Common myeloid progenitor, CD34-positive (primary cell): Measurements from ENCODE around the gene TAL1.

Experiments
- CTCF ChIA-PET: fragments of 350-600 bp; sonication (Branson Sonifier 250); formaldehyde crosslinking; loops from one replicate; lab custom pipeline; 2021; ENCODE audit warnings: antibody characterized with exemption; lab: Charles Lee
- POLR2A ChIA-PET: fragments of 350-600 bp; sonication (Branson Sonifier 250); formaldehyde crosslinking; loops from one replicate; lab custom pipeline; 2021; ENCODE audit warnings: antibody characterized with exemption; lab: Charles Lee
- DNase-seq, 3 donors: peaks; one replicate each; pipeline versions ENCODE4 v3.0.0 to v3.0.0-alpha.2; 2013
- H3K27ac ChIP-seq, 2 experiments: 1 replicate in 1 of 2; 2 replicates in 1 of 2; pipeline ENCODE4 v1.7.0; 2013; ENCODE audit warnings: inconsistent platforms in 2 of 2, low read length in 2 of 2, mild to moderate bottlenecking in 2 of 2, low read depth in 1 of 2, moderate library complexity in 1 of 2; ENCODE audit not compliant: severe bottlenecking in 2 of 2, insufficient read depth in 1 of 2, poor library complexity in 1 of 2
- H3K27me3 ChIP-seq, 5 experiments: replicated peaks in 2 of 5; 1 replicate in 3 of 5; 2 replicates in 2 of 5; pipeline versions ENCODE4 v1.6.1 to v1.7.0; 2013; ENCODE audit warnings: low read length in 4 of 5, mild to moderate bottlenecking in 2 of 5, moderate library complexity in 2 of 5, inconsistent platforms in 1 of 5; ENCODE audit not compliant: insufficient read depth in 5 of 5, control insufficient read depth in 4 of 5
- H3K36me3 ChIP-seq, 4 experiments: 1 replicate in 2 of 4; 2 replicates in 2 of 4; pipeline versions ENCODE4 v1.6.1 to v1.7.0; 2013; ENCODE audit warnings: low read length in 3 of 4, control low read depth in 1 of 4, mild to moderate bottlenecking in 1 of 4; ENCODE audit not compliant: control insufficient read depth in 4 of 4, insufficient read depth in 4 of 4
- H3K4me1 ChIP-seq, 4 experiments: 1 replicate in 3 of 4; 2 replicates in 1 of 4; pipeline versions ENCODE4 v1.6.1 to v1.7.1; 2013; ENCODE audit warnings: low read length in 3 of 4, mild to moderate bottlenecking in 3 of 4, control low read depth in 1 of 4, inconsistent platforms in 1 of 4, moderate library complexity in 1 of 4; ENCODE audit not compliant: control insufficient read depth in 4 of 4, insufficient read depth in 4 of 4; ENCODE audit errors: control extremely low read depth in 1 of 4
- H3K4me3 ChIP-seq, 7 experiments: 1 replicate in 4 of 7; 2 replicates in 3 of 7; pipeline versions ENCODE4 v1.5.1 to v1.7.0; 2013; ENCODE audit warnings: mild to moderate bottlenecking in 7 of 7, low read length in 6 of 7, moderate library complexity in 6 of 7, inconsistent platforms in 2 of 7, low read depth in 2 of 7, control low read depth in 1 of 7; ENCODE audit not compliant: insufficient read depth in 4 of 7, control insufficient read depth in 1 of 7; ENCODE audit errors: extremely low read depth in 1 of 7
- H3K9me3 ChIP-seq, 5 experiments: 1 replicate in 4 of 5; 2 replicates in 1 of 5; pipeline versions ENCODE4 v1.6.1 to v1.7.1; 2013; ENCODE audit warnings: low read length in 4 of 5, mild to moderate bottlenecking in 2 of 5, inconsistent platforms in 1 of 5, low read depth in 1 of 5, moderate library complexity in 1 of 5; ENCODE audit not compliant: control insufficient read depth in 4 of 5, insufficient read depth in 2 of 5; ENCODE audit errors: control extremely low read depth in 1 of 5
- WGBS: methylation state at CpG from one replicate; pipeline ENCODE4 v1.1.5; 2013; ENCODE audit not compliant: insufficient coverage; 5-methylcytosine and 5-hydroxymethylcytosine counted together

The TAL1 gene

GRCh38 chr1:47174656-47175020 lies 57.4 kb downstream of the TAL1 start:
- ChIA-PET POLR2A (no interaction called here), CTCF (interaction anchor here (0.7 to 11.1 kb wide), 6 partner anchors 15 to 274 kb away, joined by 3 to 173 read pairs (median 4); partner anchors contain the start of gene PDZK1IP1)
- no peak overlapping the region for H3K4me3 ChIP-seq
- no peak for DNase-seq
- H3K9me3 ChIP-seq = no peaks in the 10 kb centered on the region
- peaks cover under 1 to 14% (median 8%) of the 10 kb centered on the region in 4 experiments for H3K4me1 ChIP-seq
- no peak overlapping the region for H3K27ac ChIP-seq
- H3K27me3 ChIP-seq = no peaks in the 10 kb centered on the region
- no peaks in the 10 kb centered on the region for H3K36me3 ChIP-seq

DNA sequence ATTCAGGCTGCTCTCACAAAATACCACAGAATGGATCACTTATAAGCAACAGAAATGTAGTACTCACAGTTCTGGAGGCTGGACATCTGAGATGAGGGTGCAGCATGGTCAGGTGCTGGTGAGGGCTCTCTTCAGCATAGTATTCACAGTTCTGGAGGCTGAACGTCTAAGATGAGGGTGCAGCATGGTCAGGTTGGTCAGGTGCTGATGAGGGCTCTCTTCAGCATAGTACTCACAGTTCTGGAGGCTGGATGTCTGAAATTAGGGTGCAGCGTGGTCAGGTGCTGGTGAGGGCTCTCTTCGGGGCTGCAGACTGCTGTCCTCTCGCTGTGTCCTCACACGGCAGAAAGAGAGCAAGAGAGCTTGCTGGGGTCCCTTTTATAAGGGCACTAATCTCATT lies 59.2 kb downstream of the TAL1 start:
- Histone ChIP-seq H3K4me1 (peaks cover 0 to 3% (median 0%) of the 10 kb centered on the region in 4 experiments), H3K27ac (no peak overlapping the region), H3K36me3 (no peaks in the 10 kb centered on the region), H3K9me3 (no peaks in the 10 kb centered on the region), H3K27me3 (no peaks in the 10 kb centered on the region), H3K4me3 (no peak overlapping the region)
- ChIA-PET POLR2A (no interaction called here), CTCF (interaction anchor here (0.6 kb wide), 1 partner anchor 318 kb away, joined by 3 read pairs; no protein-coding TSS in a partner anchor)
- 96% methylated on average over 5 of the region's 5 CpGs for WGBS
- no peak for DNase-seq
